Activated CD4-positive, alpha-beta T cell treated with anti-CD3 and anti-CD28 coated beads, Interleukin-2, amount 50 U/mL, for 24 hours (primary cell): ENCODE data around the gene MAP1LC3C.

ENCODE experiments used
- DNase-seq, 2 donors: peaks; one replicate each; pipeline ENCODE4 v3.0.0-alpha.2; 2020; ENCODE audit warnings: low read depth in 1 of 2, low spot score in 1 of 2

The MAP1LC3C gene

GRCh38 chr1:241999026-241999425 is at the start of gene MAP1LC3C:
Gene MAP1LC3C, minus strand, starts transcription at chr1:241999098. Its CDS starts 90 bp downstream, at chr1:241999008.
- no peak for DNase-seq

- no peak for DNase-seq
Measured at GRCh38 chr1:242043165-242043564, 44.3 kb upstream of the MAP1LC3C start.

GRCh38 chr1:242034392-242034791 is 35.5 kb upstream of the MAP1LC3C start:
- no peak for DNase-seq

GRCh38 chr1:242033447-242033846 is 34.5 kb upstream of the MAP1LC3C start:
- no peak for DNase-seq

- no peak for DNase-seq
Measured at GRCh38 chr1:242030071-242030470, 31.2 kb upstream of the MAP1LC3C start.

GRCh38 chr1:242025681-242026080 is 26.8 kb upstream of the MAP1LC3C start:
- no peak for DNase-seq

- no peak for DNase-seq
Measured at GRCh38 chr1:242023805-242024204, 24.9 kb upstream of the MAP1LC3C start.

GRCh38 chr1:242019018-242019417 is 20.1 kb upstream of the MAP1LC3C start:
- DNase-seq: no peak

- DNase-seq: peak in 1 of 2 donors; percentile 24
Measured at GRCh38 chr1:242017580-242018233, 18.8 kb upstream of the MAP1LC3C start.

- DNase-seq: no peak
Measured at GRCh38 chr1:242016479-242016878, 17.6 kb upstream of the MAP1LC3C start.

- no peak for DNase-seq
Measured at GRCh38 chr1:242011894-242012660, 13.2 kb upstream of the MAP1LC3C start.

- no peak for DNase-seq
Measured at GRCh38 chr1:242008826-242009495, 10.1 kb upstream of the MAP1LC3C start.

- no peak for DNase-seq
Measured at GRCh38 chr1:242006976-242007375, 8.1 kb upstream of the MAP1LC3C start.

GRCh38 chr1:242005866-242006535 is 7.1 kb upstream of the MAP1LC3C start:
- no peak for DNase-seq

- no peak for DNase-seq
Measured at GRCh38 chr1:242004751-242005495, 6.0 kb upstream of the MAP1LC3C start.

- no peak for DNase-seq
Measured at GRCh38 chr1:242002510-242002909, 3.6 kb upstream of the MAP1LC3C start.

- DNase-seq: no peak
Measured at GRCh38 chr1:242002072-242002471, 3.2 kb upstream of the MAP1LC3C start.

GRCh38 chr1:242000434-242000833 is 1.5 kb upstream of the MAP1LC3C start:
- no peak for DNase-seq

GRCh38 chr1:241998412-241998921 is 431 bp downstream of the MAP1LC3C start:
- DNase-seq: peak; percentile 12 to 28

GRCh38 chr1:241997401-241997998 is 1.4 kb downstream of the MAP1LC3C start:
- DNase-seq: no peak
